Tibial nerve (tissue), 3 donors: Measurements from ENCODE around the gene MAML3.

ENCODE experiments used
- CTCF ChIP-seq, 5 experiments: fragments of 200-600 bp in 3 of 5; fragments of 450-650 bp in 2 of 5; sonication (generic) in 3 of 5; IDR thresholded peaks; one replicate each; pipeline ENCODE4 v1.5.1; 2016 to 2019; ENCODE audit warnings: antibody characterized with exemption in 5 of 5, mild to moderate bottlenecking in 3 of 5, moderate library complexity in 2 of 5
- POLR2A ChIP-seq, 2 donors: fragments of 450-650 bp; IDR thresholded peaks; one replicate each; pipeline ENCODE4 v1.6.1; 2017; ENCODE audit warnings: antibody characterized with exemption in 2 of 2, mild to moderate bottlenecking in 2 of 2, moderate library complexity in 2 of 2

GRCh38 chr4:140187316-140187695 lies 33.3 kb upstream of the MAML3 start:
- TF ChIP-seq POLR2A (IDR thresholded peaks at IDR 0.05) (no peak), CTCF (IDR thresholded peaks at IDR 0.05) (no peak)
